GM18909 (cell line): Measurements from ENCODE around the gene MLXIP.

ENCODE experiments used
- ATAC-seq: cut with Tn5 transposase; IDR thresholded peaks from one replicate; pipeline ENCODE4 v1.9.1; 2021; ENCODE audit warnings: mild to moderate bottlenecking; ENCODE audit not compliant: unreplicated experiment, poor library complexity

The MLXIP gene

GRCh38 chr12:122141911-122142725, 63.6 kb downstream of the MLXIP start:
- no peak for ATAC-seq

GRCh38 chr12:122142857-122143256, 64.3 kb downstream of the MLXIP start:
- ATAC-seq = no peak

GRCh38 chr12:122144885-122145284, 66.3 kb downstream of the MLXIP start:
- no peak for ATAC-seq

GRCh38 chr12:122145505-122146330, 67.2 kb downstream of the MLXIP start:
- ATAC-seq = no peak

GRCh38 chr12:122147514-122148290, 69.1 kb downstream of the MLXIP start:
- no peak for ATAC-seq

GRCh38 chr12:122148657-122149056, 70.1 kb downstream of the MLXIP start:
- ATAC-seq = no peak

GRCh38 chr12:122150127-122150681, 71.6 kb downstream of the MLXIP start:
- ATAC-seq = no peak

GRCh38 chr12:122152754-122153153, 74.2 kb downstream of the MLXIP start:
- no peak for ATAC-seq

- ATAC-seq = no peak
Measured at GRCh38 chr12:122155705-122156104, 77.1 kb downstream of the MLXIP start.

- no peak for ATAC-seq
Measured at GRCh38 chr12:122158700-122159285, 80.2 kb downstream of the MLXIP start.

GRCh38 chr12:122159882-122160281, 81.3 kb downstream of the MLXIP start:
- ATAC-seq = no peak

GRCh38 chr12:122160761-122161160, 82.2 kb downstream of the MLXIP start:
- no peak for ATAC-seq

GRCh38 chr12:122161682-122162081, 83.1 kb downstream of the MLXIP start:
- no peak for ATAC-seq

- no peak for ATAC-seq
Measured at GRCh38 chr12:122162976-122163375, 84.4 kb downstream of the MLXIP start.

GRCh38 chr12:122166422-122167349, 88.1 kb downstream of the MLXIP start:
- ATAC-seq = no peak

- no peak for ATAC-seq
Measured at GRCh38 chr12:122167356-122167925, 88.9 kb downstream of the MLXIP start.

- ATAC-seq = no peak
Measured at GRCh38 chr12:122168492-122168891, 89.9 kb downstream of the MLXIP start.

GRCh38 chr12:122171399-122171798, 92.8 kb downstream of the MLXIP start:
- no peak for ATAC-seq
